H1 (cell line): ENCODE data around the gene TOM1L2. TPM values are rescaled to one million over a fixed set of nuclear protein-coding genes. Genes with fewer than 3 reads are reported as not detected.

ENCODE experiments used
- CTCF ChIA-PET: fragments of 300-600 bp; sonication (Branson Sonifier 250); formaldehyde crosslinking; loops from one replicate; lab custom pipeline; 2021; ENCODE audit not compliant: partially characterized antibody; lab: Charles Lee
- POLR2A ChIA-PET: fragments of 300-600 bp; sonication (Branson Sonifier 250); formaldehyde crosslinking; loops from one replicate; lab custom pipeline; 2021; ENCODE audit warnings: inconsistent platforms; ENCODE audit not compliant: partially characterized antibody; lab: Charles Lee
- DNase-seq, 2 experiments: peaks; one replicate each; pipeline versions ENCODE4 v3.0.0 to v3.0.0-alpha.2; 2010 to 2022; ENCODE audit warnings: low spot score in 2 of 2, low read depth in 1 of 2, mixed read lengths in 1 of 2
- FAIRE-seq: peaks from 2 replicates; lab custom pipeline; 2011; peaks lifted over from hg19 to GRCh38; lab: Jason Lieb, UNC
- H2AFZ ChIP-seq: 2 replicates; pipeline ENCODE4 v1.8.1; 2012; ENCODE audit warnings: low read length, inconsistent platforms
- H2AK5ac ChIP-seq: 2 replicates; pipeline ENCODE4 v1.6.1; 2013; ENCODE audit warnings: low read depth, low read length
- H2BK120ac ChIP-seq: replicated peaks from 2 replicates; pipeline ENCODE3; 2013; ENCODE audit warnings: low read depth, low read length, inconsistent platforms
- H2BK12ac ChIP-seq: 2 replicates; pipeline ENCODE4 v1.6.1; 2013; ENCODE audit warnings: low read depth, low read length
- H2BK15ac ChIP-seq: 2 replicates; pipeline ENCODE4 v1.6.1; 2013; ENCODE audit warnings: low read length
- H2BK20ac ChIP-seq: 2 replicates; pipeline ENCODE4 v1.6.1; 2013; ENCODE audit warnings: low read length
- H2BK5ac ChIP-seq: 2 replicates; pipeline ENCODE4 v1.6.1; 2013; ENCODE audit warnings: low read depth, low read length
- H3K14ac ChIP-seq: 2 replicates; pipeline ENCODE4 v1.6.1; 2013; ENCODE audit warnings: inconsistent platforms; ENCODE audit not compliant: insufficient read length
- H3K18ac ChIP-seq: 2 replicates; pipeline ENCODE4 v1.6.1; 2013; ENCODE audit warnings: low read length; ENCODE audit errors: extremely low read depth
- H3K23ac ChIP-seq: 2 replicates; pipeline ENCODE4 v1.6.1; 2013; ENCODE audit warnings: inconsistent platforms; ENCODE audit not compliant: insufficient read length
- H3K23me2 ChIP-seq: 2 replicates; pipeline ENCODE4 v1.6.1; 2013; ENCODE audit warnings: low read depth, low read length
- H3K27ac ChIP-seq: 2 replicates; pipeline ENCODE4 v1.6.1; 2011; ENCODE audit warnings: low read depth, low read length, inconsistent platforms
- H3K27me3 ChIP-seq, 4 experiments: replicated peaks in 1 of 4; 1 replicate in 1 of 4; 2 replicates in 3 of 4; pipeline versions ENCODE4 v1.6.1 to v1.8.1; 2011 to 2013; ENCODE audit warnings: low read length in 3 of 4, mild to moderate bottlenecking in 3 of 4, inconsistent platforms in 2 of 4, mixed read lengths in 2 of 4, moderate library complexity in 1 of 4; ENCODE audit not compliant: control insufficient read depth in 3 of 4, insufficient read depth in 3 of 4; ENCODE audit errors: extremely low read depth in 1 of 4
- H3K36me3 ChIP-seq, 4 experiments: 2 replicates each; pipeline versions ENCODE4 v1.6.1 to v1.8.1; 2011 to 2013; ENCODE audit warnings: mild to moderate bottlenecking in 4 of 4, low read length in 3 of 4, moderate library complexity in 2 of 4, control low read depth in 1 of 4, inconsistent platforms in 1 of 4; ENCODE audit not compliant: insufficient read depth in 4 of 4, control insufficient read depth in 2 of 4
- H3K4ac ChIP-seq: replicated peaks from 2 replicates; pipeline ENCODE3; 2013; ENCODE audit warnings: low read length, low read depth, mixed read lengths, inconsistent platforms; ENCODE audit not compliant: insufficient read length
- H3K4me1 ChIP-seq, 4 experiments: replicated peaks in 1 of 4; 1 replicate in 1 of 4; 2 replicates in 3 of 4; pipeline versions ENCODE4 v1.6.1 to v1.8.1; 2011 to 2013; ENCODE audit warnings: low read length in 3 of 4, inconsistent platforms in 2 of 4, mixed read lengths in 1 of 4; ENCODE audit not compliant: insufficient read depth in 4 of 4, control insufficient read depth in 3 of 4
- H3K4me2 ChIP-seq, 2 experiments: 2 replicates each; pipeline versions ENCODE4 v1.6.1 to v1.8.1; 2011 to 2013; ENCODE audit warnings: low read depth in 2 of 2, low read length in 2 of 2, control low read depth in 1 of 2, inconsistent platforms in 1 of 2, mild to moderate bottlenecking in 1 of 2; ENCODE audit not compliant: insufficient read depth in 1 of 2
- H3K4me3 ChIP-seq, 4 experiments: fragments of 200-600, 300-600 bp in 1 of 4; sonication (generic), shearing (Covaris generic), sonication (Bioruptor Twin) in 1 of 4; 2 replicates each; pipeline versions ENCODE4 v1.5.1 to v1.8.1; 2011 to 2016; ENCODE audit warnings: low read length in 4 of 4, low read depth in 3 of 4, control low read depth in 2 of 4, inconsistent platforms in 2 of 4, mild to moderate bottlenecking in 2 of 4, mixed read lengths in 1 of 4, moderate library complexity in 1 of 4; ENCODE audit not compliant: insufficient read depth in 2 of 4; ENCODE audit errors: extremely low read depth in 1 of 4
- H3K56ac ChIP-seq: replicated peaks from 2 replicates; pipeline ENCODE3; 2013; ENCODE audit warnings: low read depth, mild to moderate bottlenecking, mixed read lengths, low read length, inconsistent platforms; ENCODE audit not compliant: insufficient read length
- H3K79me1 ChIP-seq: 2 replicates; pipeline ENCODE4 v1.6.1; 2013; ENCODE audit warnings: low read depth, low read length, control low read depth
- H3K79me2 ChIP-seq, 2 experiments: 2 replicates each; pipeline versions ENCODE4 v1.6.1 to v1.8.1; 2012 to 2013; ENCODE audit warnings: low read length in 2 of 2, mild to moderate bottlenecking in 2 of 2, inconsistent platforms in 1 of 2; ENCODE audit not compliant: insufficient read depth in 2 of 2, control insufficient read depth in 1 of 2
- H3K9ac ChIP-seq, 4 experiments: replicated peaks in 1 of 4; 1 replicate in 1 of 4; 2 replicates in 3 of 4; pipeline versions ENCODE4 v1.6.1 to v1.8.1; 2011 to 2013; ENCODE audit warnings: low read depth in 3 of 4, low read length in 3 of 4, control low read depth in 2 of 4, mild to moderate bottlenecking in 2 of 4, moderate library complexity in 2 of 4, inconsistent platforms in 1 of 4; ENCODE audit errors: extremely low read depth in 1 of 4
- H3K9me3 ChIP-seq, 2 experiments: 2 replicates each; pipeline versions ENCODE4 v1.6.1 to v1.8.1; 2012 to 2013; ENCODE audit warnings: mild to moderate bottlenecking in 2 of 2, moderate library complexity in 2 of 2, control low read depth in 1 of 2, inconsistent platforms in 1 of 2, low read depth in 1 of 2, low read length in 1 of 2, mixed read lengths in 1 of 2; ENCODE audit not compliant: insufficient read depth in 2 of 2
- H4K20me1 ChIP-seq, 2 experiments: replicated peaks in 1 of 2; 2 replicates each; pipeline versions ENCODE3 to v1.8.1; 2011 to 2013; ENCODE audit warnings: inconsistent platforms in 2 of 2, low read length in 2 of 2, mild to moderate bottlenecking in 1 of 2; ENCODE audit not compliant: insufficient read depth in 2 of 2, control insufficient read depth in 1 of 2
- H4K5ac ChIP-seq: 2 replicates; pipeline ENCODE4 v1.6.1; 2013; ENCODE audit warnings: low read length, low read depth, mixed read lengths, inconsistent platforms; ENCODE audit not compliant: insufficient read length
- H4K8ac ChIP-seq: 2 replicates; pipeline ENCODE4 v1.8.0; 2013; ENCODE audit warnings: mild to moderate bottlenecking, moderate library complexity, low read length, inconsistent platforms; ENCODE audit not compliant: insufficient read depth; ENCODE audit errors: extremely low read depth
- H4K91ac ChIP-seq: replicated peaks from 2 replicates; pipeline ENCODE3; 2013; ENCODE audit warnings: low read length, mixed read lengths, inconsistent platforms; ENCODE audit not compliant: insufficient read length
- CBX8 ChIP-seq: fragments of 300-800, 300-1000 bp; sonication (generic); IDR thresholded peaks from 2 replicates; pipeline ENCODE4 v1.7.1; 2016; ENCODE audit warnings: low read depth, low read length, borderline replicate concordance
- EGR1 ChIP-seq: IDR thresholded peaks from 2 replicates; pipeline ENCODE4 v1.6.1; 2011; ENCODE audit warnings: low read depth, low read length, borderline replicate concordance
- JUND ChIP-seq: IDR thresholded peaks from 2 replicates; pipeline ENCODE4 v1.6.1; 2011; ENCODE audit warnings: mild to moderate bottlenecking, improper control_type of control experiment, low read length
- RBBP5 ChIP-seq: IDR thresholded peaks from 2 replicates; pipeline ENCODE4 v1.7.1; 2012; ENCODE audit warnings: low read depth, mild to moderate bottlenecking, inconsistent platforms, low read length, moderate library complexity, borderline replicate concordance
- TAF7 ChIP-seq: optimal IDR thresholded peaks from 2 replicates; pipeline ENCODE3; 2011; ENCODE audit warnings: low read depth, mild to moderate bottlenecking, inconsistent platforms, low read length, moderate library complexity, borderline replicate concordance
- WGBS, 2 experiments: shearing (Covaris generic) in 1 of 2; methylation state at CpG; one replicate each; pipeline versions ENCODE4 v1.1.6 to v1.1.7; 2013 to 2015; ENCODE audit warnings: low lambda C conversion rate in 2 of 2, mixed read lengths in 2 of 2, inconsistent platforms in 1 of 2, low coverage in 1 of 2, missing lambda C conversion rate in 1 of 2; ENCODE audit not compliant: insufficient replicate concordance in 2 of 2, insufficient coverage in 1 of 2, insufficient read length in 1 of 2; ENCODE audit errors: extremely low coverage in 1 of 2, missing lambda C conversion rate in 1 of 2; 5-methylcytosine and 5-hydroxymethylcytosine counted together
- polyA plus RNA-seq, 7 experiments: library from polyadenylated mRNA; depleted of rRNA in 3 of 7; stranded (reverse) in 5 of 7; unstranded in 2 of 7; fragments of >200 nt in 5 of 7; fragments of 200-250 nt in 2 of 7; gene quantifications; 1 replicate in 5 of 7; 2 replicates in 1 of 7; 4 replicates in 1 of 7; pipeline versions ENCODE4 v1.2.1 to v1.2.3, GENCODE V29; 2011 to 2013; ENCODE audit warnings: missing spikeins in 2 of 7, mixed read lengths in 2 of 7
- total RNA-seq: library from RNA; stranded (reverse); fragmentation: NEBNext Ultra II Directional; extraction: Animal tissue kit (Norgen Biotek cat#: 25700); gene quantifications from 2 replicates; pipeline ENCODE4 v1.2.1, GENCODE V29; 2021
- TF ChIP-seq, protein P1 (sequence below), 3 experiments: IDR thresholded peaks; 1 replicate in 2 of 3; 2 replicates in 1 of 3; pipeline versions ENCODE4 v1.5.1 to v1.6.1; 2011; ENCODE audit warnings: low read length in 3 of 3, mild to moderate bottlenecking in 3 of 3, inconsistent platforms in 2 of 3, low read depth in 1 of 3, moderate library complexity in 1 of 3; ENCODE audit not compliant: insufficient read depth in 1 of 3; ENCODE audit errors: control extremely low read depth in 1 of 3
- TF ChIP-seq, protein P2 (sequence below): IDR thresholded peaks from 2 replicates; pipeline ENCODE4 v1.6.1; 2012; ENCODE audit warnings: inconsistent platforms

Gene TOM1L2
- total and polyA plus RNA-seq, 2 of the 8 experiments (the other 6 are each of a cell fraction or from before 2014, with no cell fraction given): 2.0 to 3.4 TPM

DNA sequence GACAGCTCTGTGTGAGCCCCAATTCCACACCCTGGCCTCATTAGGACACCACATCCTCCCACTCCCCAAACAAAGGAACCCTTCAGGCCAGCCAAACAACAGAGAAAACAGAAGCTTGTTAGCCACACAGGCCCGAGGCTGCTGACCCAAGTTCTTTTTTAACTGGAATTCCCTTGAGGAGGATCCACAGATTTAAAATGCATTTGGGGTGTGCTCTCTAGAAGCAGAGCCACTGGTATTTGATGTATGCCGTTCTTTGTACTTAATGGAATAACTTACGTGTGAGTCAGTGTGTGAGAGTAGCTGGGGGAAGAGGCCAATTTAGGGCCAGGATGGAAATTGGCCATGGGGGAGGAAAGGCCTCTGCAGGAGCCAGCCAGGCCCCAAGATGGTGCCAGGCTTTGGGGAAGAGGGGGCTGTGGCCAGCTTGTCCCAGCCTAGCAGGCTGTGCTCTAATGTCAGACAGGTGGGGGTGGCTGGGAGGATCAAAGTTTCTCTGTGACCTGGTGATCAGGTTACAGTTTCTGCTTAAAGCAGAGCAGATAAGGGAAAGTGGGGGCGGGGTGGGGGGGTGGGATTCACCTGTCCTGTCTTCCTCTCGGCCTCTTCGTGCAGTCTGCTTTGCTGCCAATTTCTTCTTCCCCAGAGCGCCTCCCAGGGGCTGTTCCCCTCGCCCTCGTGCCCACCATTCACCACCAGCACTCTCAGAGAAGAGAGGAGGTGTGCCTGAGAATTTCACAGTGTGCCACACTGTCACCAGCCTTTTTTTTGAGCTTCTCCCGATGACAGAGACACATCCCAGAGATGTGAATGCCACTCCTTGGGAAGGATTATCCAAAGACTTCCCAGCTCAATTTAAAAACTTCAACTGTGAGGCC lies 50.8 kb downstream of the TOM1L2 start:
- Histone ChIP-seq H4K8ac (no peak overlapping the region), H2BK15ac (no peak overlapping the region; the same call in 1 of the 2 replicates), H3K14ac (no peak overlapping the region), H4K20me1 (no peaks in the 10 kb centered on the region), H3K4me1 (peaks cover 13 to 18% (median 16%) of the 10 kb centered on the region in 4 experiments), H3K9ac (no peak overlapping the region; a peak in 2 of 7 replicates), H2BK12ac (peak overlapping the region; percentile 95), H4K91ac (peak overlapping the region; percentile 15), H3K27ac (peak overlapping the region; percentile 57), H3K4me2 (peak overlapping the region; percentile 15 to 72), H4K5ac (no peak overlapping the region), H2BK20ac (peak overlapping the region; percentile 72; the same call in 1 of the 2 replicates), H2BK5ac (peak overlapping the region; percentile 78), H3K4ac (peak overlapping the region; percentile 0), H3K4me3 (peak overlapping the region in 1 of 4 experiments; percentile 10; a peak in 2 of 8 replicates), H3K18ac (peak overlapping the region; percentile 78), H3K23ac (no peak overlapping the region), H3K23me2 (no peaks in the 10 kb centered on the region; the same call in 1 of the 2 replicates), H2BK120ac (peak overlapping the region; percentile 6), H3K27me3 (no peaks in the 10 kb centered on the region; a peak in 1 of 7 replicates), H3K79me2 (no peaks in the 10 kb centered on the region), H2AFZ (no peak overlapping the region), H3K56ac (no peak overlapping the region), H3K36me3 (no peaks in the 10 kb centered on the region), H3K9me3 (no peaks in the 10 kb centered on the region), H2AK5ac (peak overlapping the region; percentile 43; the same call in 1 of the 2 replicates), H3K79me1 (no peaks in the 10 kb centered on the region)
- CTCF ChIA-PET: interaction anchor here (0.6 to 9.5 kb wide), 25 partner anchors 11 to 133 kb away, joined by 3 to 85 read pairs (median 3); partner anchors contain the start of genes DRC3 and TOM1L2
- WGBS, 2 experiments: 23% methylated on average over 10 of the region's 10 CpGs; no CpG with 5 or more reads in 1 of the 2 experiments
- FAIRE-seq: no peak
- POLR2A ChIA-PET: interaction anchor here (0.7 to 1.9 kb wide), 16 partner anchors 10 to 120 kb away, joined by 3 to 9 read pairs (median 3); partner anchors contain the start of genes ATPAF2, DRC3, SREBF1 and TOM1L2
- DNase-seq: peak; percentile 62 to 77
- 0 out of 2 replicates have a peak, but pooled peaks have one; percentile 30 for TF ChIP-seq RBBP5
- no peak for TF ChIP-seq TAF7
- TF ChIP-seq EGR1: no peak
- TF ChIP-seq, protein P1, sequence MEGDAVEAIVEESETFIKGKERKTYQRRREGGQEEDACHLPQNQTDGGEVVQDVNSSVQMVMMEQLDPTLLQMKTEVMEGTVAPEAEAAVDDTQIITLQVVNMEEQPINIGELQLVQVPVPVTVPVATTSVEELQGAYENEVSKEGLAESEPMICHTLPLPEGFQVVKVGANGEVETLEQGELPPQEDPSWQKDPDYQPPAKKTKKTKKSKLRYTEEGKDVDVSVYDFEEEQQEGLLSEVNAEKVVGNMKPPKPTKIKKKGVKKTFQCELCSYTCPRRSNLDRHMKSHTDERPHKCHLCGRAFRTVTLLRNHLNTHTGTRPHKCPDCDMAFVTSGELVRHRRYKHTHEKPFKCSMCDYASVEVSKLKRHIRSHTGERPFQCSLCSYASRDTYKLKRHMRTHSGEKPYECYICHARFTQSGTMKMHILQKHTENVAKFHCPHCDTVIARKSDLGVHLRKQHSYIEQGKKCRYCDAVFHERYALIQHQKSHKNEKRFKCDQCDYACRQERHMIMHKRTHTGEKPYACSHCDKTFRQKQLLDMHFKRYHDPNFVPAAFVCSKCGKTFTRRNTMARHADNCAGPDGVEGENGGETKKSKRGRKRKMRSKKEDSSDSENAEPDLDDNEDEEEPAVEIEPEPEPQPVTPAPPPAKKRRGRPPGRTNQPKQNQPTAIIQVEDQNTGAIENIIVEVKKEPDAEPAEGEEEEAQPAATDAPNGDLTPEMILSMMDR (IDR thresholded peaks at IDR 0.05; ENCODE audit: control extremely low read depth in 1 of 3, insufficient read depth in 1 of 3, low read depth in 1 of 3, low read length in 3 of 3): peak in 2 of 3 experiments; percentile 15 to 31; a peak in 3 of 4 replicates
- peak; percentile 71 for TF ChIP-seq JUND
- TF ChIP-seq, protein P2, sequence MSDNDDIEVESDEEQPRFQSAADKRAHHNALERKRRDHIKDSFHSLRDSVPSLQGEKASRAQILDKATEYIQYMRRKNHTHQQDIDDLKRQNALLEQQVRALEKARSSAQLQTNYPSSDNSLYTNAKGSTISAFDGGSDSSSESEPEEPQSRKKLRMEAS: peak; percentile 26; the same call in 1 of the 2 replicates
- TF ChIP-seq CBX8: no peak
